Myocyte (in vitro differentiated cells): ENCODE measurements around the gene MTARC2. TPM values are rescaled to one million over a fixed set of nuclear protein-coding genes. Genes with fewer than 3 reads are reported as not detected.
"Not testable (repeated sequence)": the region's sequence is repeated elsewhere in the genome, so short reads cannot be mapped to it uniquely, and the experiment has no call there.

ENCODE experiments used
- DNase-seq: peaks from one replicate; pipeline ENCODE4 v3.0.0-alpha.2; 2012; ENCODE audit warnings: low read depth
- polyA plus RNA-seq: library from polyadenylated mRNA; unstranded; fragments of >200 nt; gene quantifications from one replicate; pipeline ENCODE4 v1.2.1, GENCODE V29; 2012; ENCODE audit warnings: missing spikeins
- total RNA-seq: library from RNA; depleted of rRNA; stranded (reverse); fragments of >200 nt; gene quantifications from 2 replicates; pipeline ENCODE4 v1.2.3, GENCODE V29; 2014

MTARC2 gene
- total RNA-seq = 1.4 and 2.2 TPM in 2 replicates
- polyA plus RNA-seq = 4.3 TPM

GRCh38 chr1:220748089-220748934 is at the start of gene MTARC2:
MTARC2 (plus strand) TSS chr1:220748322; CDS start chr1:220748532, 210 bp downstream.
- DNase-seq = peak; percentile 83

DNA sequence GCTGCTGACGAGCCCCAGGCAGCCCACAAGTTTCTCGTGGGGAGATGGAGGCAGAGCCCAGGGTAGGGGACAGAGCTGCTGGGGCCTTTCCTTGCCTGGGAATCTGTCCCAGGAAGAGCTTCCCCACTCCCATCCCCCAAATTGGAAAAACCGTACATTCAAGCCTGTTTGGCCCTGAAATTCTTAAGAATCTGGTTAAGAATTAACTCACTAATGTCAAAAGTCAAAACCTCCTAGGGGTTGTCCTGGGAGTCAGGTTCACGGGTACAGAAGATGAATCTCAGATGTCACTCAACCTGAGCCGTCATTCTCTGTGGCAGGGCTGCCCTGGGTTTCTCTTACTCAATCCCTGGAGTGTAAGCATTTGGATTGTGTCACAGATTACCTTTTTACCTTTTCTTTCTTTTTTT is 49.5 kb upstream of the MTARC2 start:
- no peak for DNase-seq

GRCh38 chr1:220699044-220699443 is 49.1 kb upstream of the MTARC2 start:
- DNase-seq = no peak

DNA sequence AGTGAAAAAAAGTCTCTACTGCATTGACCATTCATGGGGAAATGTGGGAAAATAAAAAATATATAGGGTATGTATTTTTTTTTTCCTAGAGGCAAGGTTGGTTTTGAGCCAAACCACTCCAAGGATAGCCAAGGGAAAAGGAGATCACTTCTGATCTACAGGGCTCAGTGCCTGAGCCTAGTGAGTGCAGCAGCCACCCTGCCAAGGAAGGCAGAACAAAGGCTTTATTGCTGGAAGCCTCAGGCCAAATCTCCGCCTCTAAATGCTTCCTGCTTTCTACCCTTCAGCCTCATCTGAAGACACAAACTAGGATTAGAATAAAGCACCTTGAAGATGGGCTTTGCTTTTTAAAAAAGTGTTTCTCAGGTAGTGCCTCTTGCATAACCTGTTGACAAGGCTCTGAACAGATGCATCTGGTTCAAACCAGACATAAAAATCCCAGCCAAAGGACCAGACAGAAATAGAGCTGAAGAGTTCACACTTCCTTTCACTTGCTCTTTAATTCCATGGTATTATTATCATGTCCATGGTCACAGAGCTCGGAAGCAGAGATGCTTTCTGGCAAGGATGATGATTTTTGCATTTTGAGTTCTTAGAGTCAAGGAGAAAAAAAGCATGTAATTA is 47.5 kb upstream of the MTARC2 start:
- DNase-seq = no peak

GRCh38 chr1:220701974-220702373 is 46.1 kb upstream of the MTARC2 start:
- DNase-seq = no peak

DNA sequence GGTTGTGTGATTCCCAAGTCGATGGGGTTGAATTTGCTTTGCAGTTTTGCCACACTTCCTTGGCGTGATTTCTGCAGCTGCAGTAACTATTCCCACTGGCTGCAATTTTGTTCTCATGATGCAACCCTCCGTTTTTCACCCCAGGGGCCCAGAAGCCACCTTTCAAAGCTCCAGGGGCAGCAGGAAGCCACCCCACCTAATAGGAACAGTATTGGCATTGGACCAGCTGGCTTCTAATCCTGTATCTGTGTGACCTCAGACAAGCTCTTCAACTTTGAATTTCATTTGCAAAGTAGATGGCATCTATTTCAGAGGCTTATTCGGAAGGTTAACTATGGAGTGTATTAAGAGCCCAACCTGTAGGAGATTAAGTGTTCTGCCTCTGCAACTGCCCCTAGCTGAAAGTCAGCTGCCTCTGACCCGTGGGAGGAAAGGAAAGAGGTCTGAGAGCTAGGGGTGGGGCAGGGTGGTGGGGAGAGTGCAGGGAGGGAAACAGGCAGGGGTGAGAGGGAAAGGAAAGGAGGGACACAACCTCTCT is 45.3 kb upstream of the MTARC2 start:
- DNase-seq = no peak

DNA sequence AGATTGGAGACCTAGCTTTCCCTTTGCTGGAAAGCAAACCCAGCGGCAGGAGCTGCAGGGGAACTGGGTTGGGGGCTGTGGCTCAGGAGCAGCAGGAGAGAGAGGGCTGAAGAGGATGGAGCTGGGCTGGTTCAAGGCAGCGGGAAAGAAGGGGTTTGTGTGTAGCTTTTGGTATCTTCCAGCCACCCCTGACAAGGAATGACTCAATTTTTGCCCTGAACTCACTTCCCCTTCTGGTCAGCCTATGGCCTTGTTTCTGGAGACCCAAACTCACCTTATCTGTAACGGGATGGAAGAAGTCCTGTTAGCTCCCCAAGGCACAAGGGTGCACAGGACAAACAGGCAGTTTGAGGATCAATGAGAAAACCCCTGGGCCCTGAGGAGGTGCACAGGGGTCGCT is 44.8 kb upstream of the MTARC2 start:
- no peak for DNase-seq

DNA sequence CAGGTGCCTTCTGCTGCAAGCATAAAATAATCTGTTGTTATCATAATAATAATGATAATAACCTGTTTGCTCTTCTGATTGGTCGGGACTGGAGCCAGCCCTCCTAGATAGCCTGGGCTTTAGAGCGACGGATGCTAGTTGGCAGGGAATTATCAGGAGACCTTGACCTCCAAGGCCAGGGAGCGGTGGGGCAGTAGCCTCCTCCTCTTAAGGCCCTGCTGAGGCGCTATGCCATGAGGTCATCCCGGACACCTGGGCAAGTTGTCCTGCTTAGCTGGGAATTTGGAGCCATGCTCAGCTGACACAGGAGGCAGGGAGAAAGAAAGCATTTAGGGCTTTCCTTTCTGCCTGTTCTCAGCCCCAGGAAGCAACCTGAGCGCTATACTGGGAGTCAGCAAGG is 42.3 kb upstream of the MTARC2 start:
- DNase-seq = no peak

DNA sequence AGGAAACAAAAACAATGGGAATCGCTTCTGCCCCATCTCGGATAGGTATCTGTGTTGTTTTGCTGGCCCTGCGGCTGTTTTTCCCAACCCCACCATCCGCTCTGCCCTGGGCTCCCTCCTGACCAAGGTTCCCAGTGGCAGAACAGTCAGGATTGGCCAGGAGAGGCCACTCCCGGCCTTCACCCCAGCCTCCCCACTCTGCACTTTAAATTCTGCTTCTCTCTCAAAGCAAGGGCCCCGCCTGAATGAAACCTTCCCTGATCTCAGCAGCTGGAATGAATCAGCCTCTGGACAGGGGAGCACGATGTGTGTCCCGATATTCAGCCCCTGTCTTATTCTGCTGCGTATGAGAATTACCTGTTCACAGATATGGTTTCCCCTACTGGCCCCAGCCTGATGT is 41.6 kb upstream of the MTARC2 start:
- no peak for DNase-seq

DNA sequence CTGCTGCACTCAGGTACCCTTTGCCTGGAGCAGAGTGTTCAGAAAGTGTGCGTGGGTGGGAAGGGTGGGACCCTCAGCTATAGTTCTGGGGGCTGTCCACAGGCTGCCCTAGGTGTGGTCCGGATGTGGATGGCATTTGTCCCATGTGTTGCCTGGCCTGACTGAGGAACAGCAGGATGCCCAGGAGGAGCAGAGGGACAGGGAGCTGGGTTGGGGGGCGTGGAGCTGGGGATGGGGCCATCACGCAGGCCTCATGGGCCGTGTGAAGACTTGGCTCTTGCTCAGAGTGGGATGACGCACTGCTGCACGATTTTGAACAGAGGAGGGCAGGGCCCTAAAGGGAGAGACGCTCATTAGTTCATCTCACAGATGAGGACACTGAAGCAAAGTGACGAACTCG is 41.0 kb upstream of the MTARC2 start:
- DNase-seq = no peak

GRCh38 chr1:220708244-220708643 is 39.9 kb upstream of the MTARC2 start:
- no peak for DNase-seq

DNA sequence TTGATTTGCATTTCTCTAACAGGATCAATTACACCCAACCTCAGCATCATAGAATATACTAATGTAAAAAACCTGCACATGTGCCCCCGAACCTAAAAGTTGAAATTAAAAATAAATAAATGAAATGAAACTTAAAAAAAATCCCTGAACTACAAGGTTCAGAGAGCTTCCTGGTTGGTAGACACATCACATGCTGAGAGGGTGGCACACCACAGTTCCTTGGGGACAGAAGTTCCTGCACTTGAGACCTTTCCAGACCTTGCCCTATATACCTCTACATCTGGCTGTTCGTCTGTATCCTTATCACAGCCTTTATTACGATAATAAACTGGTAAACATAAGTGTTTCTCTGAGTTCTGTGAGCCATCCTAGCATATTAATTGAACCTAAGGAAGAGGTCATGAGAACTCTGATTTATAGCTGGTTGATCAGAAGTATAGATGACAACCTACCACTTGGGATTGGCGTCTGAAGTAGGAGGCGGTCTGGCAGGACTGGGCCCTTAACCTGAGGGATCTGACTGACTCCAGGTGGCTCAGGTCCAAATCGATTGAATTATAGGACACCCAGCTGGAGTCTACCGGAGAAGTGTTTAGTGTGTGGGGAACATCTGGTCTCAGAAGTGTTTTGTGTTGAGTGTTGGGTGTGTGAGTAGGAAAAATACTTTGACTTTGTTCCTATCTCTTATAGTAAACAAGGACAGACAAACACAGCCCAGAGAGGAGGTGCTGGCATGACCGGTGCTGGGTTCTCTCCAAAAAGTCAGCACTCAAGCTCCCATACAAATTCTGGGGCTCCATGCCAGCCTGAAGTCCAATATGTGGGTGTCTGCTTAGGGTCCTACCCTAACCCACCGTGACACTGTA is 39.0 kb upstream of the MTARC2 start:
- DNase-seq = no peak

DNA sequence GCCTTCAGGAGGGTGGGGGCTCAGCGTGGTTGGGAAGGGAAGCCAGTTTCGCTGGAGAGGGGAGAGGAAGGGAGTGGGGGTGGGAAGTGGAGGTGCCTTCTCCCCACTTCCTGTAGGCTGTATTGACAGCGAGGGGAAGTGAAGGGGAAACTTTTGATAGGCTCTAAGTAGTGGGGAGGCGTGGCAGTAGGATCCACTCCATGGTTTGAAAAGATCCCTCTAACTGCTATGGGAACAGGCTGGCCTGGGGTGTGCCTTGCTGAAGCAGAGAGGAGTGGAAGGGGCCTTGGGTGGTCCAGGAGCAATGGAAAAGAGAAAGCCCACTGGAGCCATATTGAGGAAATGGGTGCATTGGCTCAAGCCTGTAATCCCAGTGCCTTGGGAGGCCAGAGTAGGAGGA is 37.8 kb upstream of the MTARC2 start:
- DNase-seq = no peak

DNA sequence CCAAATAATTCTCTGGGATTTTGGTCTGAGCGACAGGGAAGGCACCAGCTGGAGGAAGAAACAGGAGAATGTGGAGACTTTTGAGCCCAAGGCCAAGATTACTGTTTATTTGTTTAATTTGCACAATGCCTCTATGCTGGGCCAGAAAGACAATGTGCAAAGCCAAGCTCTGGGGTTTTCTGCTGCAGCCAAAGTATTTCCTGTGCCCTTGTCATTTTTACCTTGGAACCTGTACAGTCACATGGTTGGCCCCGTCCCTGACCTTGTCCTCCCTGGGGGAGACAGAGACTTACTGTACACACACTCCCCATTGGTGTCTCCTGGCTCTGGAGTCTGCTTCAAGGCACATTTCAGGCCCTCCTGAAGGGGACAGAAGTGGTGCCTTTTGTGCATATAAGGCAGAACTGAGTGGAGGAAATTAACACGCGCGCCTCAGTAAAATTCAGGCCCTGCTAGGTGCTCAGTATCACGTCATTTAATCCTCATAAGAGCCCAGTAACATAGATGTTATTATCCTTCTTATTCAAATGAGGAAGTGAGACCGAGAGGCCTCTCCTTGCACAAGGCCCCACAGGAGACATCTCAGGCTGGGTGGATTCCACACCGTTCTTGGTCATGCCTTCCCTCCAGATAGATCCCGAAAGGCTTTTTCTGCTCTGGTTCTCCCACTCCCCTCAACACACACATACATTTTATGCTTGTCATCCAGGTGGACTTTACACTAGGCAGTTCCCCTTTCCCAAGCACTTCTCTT is 36.9 kb upstream of the MTARC2 start:
- DNase-seq = no peak

DNA sequence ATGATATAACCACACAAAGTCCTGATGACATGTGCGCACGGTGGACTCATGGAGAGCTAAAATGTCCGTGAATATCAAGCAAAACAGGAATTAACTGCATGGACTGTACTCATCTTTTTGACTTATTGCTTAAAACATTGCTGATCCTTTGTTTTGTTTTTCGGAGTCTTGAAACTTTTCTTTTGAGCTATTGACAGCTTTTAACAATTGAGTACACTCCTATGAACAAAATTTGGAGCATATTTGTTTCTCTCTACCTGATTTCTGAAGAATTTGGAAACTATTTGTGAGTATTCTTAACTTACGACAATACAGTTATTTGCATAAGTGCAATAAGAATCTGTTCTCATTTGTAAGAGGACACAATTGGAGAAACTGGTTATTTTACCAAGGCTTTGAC is 32.1 kb upstream of the MTARC2 start:
- DNase-seq = not testable (repeated sequence)

- DNase-seq = no peak
These were observed 30.1 kb upstream of the MTARC2 start for GRCh38 chr1:220717800-220718640.

DNA sequence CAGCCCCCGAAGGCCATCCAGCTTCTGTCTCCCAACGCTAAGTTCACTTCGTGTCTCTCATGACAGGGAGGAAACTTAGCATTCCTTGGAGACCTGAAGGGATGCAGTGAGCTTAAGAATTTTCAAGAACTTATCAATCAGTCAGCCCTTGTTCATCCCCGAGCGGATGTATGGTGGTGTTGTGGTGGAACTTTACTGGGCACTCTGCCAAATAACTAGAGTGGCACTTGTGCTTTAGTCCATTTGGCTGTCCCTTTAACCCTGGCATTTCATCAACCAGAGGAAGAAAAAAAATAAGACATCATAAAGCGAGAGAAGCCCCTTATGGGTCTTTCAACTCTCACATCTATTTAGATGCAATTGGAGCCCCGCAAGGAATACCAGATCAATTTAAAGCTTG is 26.9 kb upstream of the MTARC2 start:
- not testable (repeated sequence) for DNase-seq

GRCh38 chr1:220726634-220727033 is 21.5 kb upstream of the MTARC2 start:
- DNase-seq = no peak

GRCh38 chr1:220727519-220727918 is 20.6 kb upstream of the MTARC2 start:
- DNase-seq = no peak

- DNase-seq = no peak
These were observed 17.6 kb upstream of the MTARC2 start for GRCh38 chr1:220730486-220730885.
